ENCODE measurements around the gene KAZN.

The KAZN gene

DNA sequence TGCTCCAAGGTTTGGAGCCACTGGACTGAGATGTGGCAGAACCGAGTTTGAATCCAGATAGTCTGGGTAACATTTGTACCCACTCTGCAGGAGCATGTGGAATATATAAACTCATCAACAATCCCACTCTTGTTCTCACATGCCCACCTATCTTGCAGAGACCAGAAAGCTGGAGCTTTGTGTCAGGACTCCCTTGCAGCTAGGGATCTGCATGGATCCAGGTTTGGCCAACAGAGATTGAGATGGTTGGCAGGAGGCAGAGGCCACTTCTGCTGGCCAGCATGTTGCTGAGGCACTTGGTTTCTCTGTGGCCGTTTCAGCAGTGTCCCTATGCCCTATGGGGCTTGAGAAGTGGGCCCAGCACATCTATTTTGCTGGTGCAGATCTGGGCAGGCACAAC lies 208.3 kb downstream of the KAZN start:
- H3K4me3 ChIP-seq (ENCODE audit: low read length): peak overlapping the region; percentile 19
- no peak for DNase-seq (ENCODE audit: low read depth)
- H3K9ac ChIP-seq (ENCODE audit: low read length): no peak overlapping the region
- H3K9me3 ChIP-seq (ENCODE audit: control insufficient read depth, low read length): peaks cover 24% of the 10 kb centered on the region
- H3K36me3 ChIP-seq (ENCODE audit: control insufficient read depth, insufficient read depth, low read length, severe bottlenecking): no peaks in the 10 kb centered on the region
- H3K4me1 ChIP-seq (ENCODE audit: control insufficient read depth, insufficient read depth, low read length): peaks cover 12% of the 10 kb centered on the region
- H3K27me3 ChIP-seq (replicated peaks; ENCODE audit: control insufficient read depth, insufficient read depth, low read length): no peaks in the 10 kb centered on the region

DNA sequence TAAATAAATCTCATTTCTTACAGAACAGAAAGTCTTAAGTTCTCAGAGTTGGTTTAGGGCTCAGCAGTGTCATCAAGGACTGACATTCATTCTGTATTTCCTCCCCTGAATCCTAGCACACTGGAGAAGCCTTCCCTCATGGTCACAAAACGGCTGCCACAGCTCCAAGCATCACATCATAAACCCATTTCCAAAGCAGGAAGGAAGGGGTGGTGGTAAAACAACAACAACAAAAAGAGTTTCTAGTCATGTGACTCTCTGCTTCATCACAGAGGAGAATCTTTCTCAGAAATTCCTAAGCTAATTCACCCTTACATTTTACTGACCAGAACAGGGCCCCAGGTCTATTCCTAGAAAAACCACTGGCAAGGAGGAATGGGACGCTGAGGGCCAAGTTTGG lies 210.3 kb downstream of the KAZN start:
- no peaks in the 10 kb centered on the region for H3K36me3 ChIP-seq (ENCODE audit: control insufficient read depth, insufficient read depth, low read length, severe bottlenecking)
- DNase-seq (ENCODE audit: low read depth): no peak

DNA sequence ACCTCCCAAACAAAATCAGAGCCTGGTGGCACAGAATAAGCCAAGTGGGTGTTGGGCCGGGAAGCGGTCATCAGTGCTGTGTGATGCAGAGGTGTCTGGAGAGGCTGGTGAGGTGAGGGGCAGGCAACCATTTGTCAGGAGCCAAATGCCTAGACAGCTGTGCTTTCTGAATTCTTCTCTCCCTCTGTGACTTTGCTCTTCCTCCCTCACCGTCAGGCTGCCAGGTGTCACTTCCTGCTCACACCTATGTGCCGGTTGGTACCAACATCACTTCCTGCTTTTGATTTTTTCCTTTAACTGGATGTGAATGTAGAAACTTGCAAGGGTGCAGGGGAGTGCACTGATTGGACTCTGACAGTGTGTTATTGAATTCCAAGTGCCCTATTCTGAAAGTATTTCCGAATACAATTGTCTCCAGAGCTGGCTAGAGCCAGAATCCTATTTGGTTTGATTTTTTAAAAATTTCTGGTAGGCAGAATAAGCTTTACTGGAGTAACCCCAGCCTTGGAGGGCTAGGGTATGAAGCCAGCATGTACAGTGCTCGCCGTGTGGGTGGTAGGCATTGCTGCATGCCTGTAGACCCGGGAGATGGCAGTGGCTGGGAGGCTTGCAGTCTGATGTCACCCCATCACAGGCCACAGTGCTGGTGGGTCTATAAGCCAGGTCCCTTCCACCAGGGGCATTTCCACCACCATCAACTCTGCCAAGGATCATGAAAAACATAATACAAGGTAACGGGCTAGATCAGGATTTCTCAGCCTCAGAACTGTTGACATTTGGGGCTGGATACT lies 210.9 kb downstream of the KAZN start:
- Histone ChIP-seq H3K36me3 (ENCODE audit: control insufficient read depth, insufficient read depth, low read length, severe bottlenecking) (no peaks in the 10 kb centered on the region), H3K27me3 (replicated peaks; ENCODE audit: control insufficient read depth, insufficient read depth, low read length) (no peaks in the 10 kb centered on the region)
- DNase-seq (ENCODE audit: low read depth): no peak

More for the DNA sequence above, 210.3 kb downstream of the KAZN start:
- no peaks in the 10 kb centered on the region for H3K27me3 ChIP-seq (replicated peaks; ENCODE audit: control insufficient read depth, insufficient read depth, low read length)
- no peak overlapping the region for H3K9ac ChIP-seq (ENCODE audit: low read length)
- H3K4me3 ChIP-seq (ENCODE audit: low read length): no peak overlapping the region
- H3K9me3 ChIP-seq (ENCODE audit: control insufficient read depth, low read length): peaks cover 24% of the 10 kb centered on the region
- H3K4me1 ChIP-seq (ENCODE audit: control insufficient read depth, insufficient read depth, low read length): peaks cover 15% of the 10 kb centered on the region

DNA sequence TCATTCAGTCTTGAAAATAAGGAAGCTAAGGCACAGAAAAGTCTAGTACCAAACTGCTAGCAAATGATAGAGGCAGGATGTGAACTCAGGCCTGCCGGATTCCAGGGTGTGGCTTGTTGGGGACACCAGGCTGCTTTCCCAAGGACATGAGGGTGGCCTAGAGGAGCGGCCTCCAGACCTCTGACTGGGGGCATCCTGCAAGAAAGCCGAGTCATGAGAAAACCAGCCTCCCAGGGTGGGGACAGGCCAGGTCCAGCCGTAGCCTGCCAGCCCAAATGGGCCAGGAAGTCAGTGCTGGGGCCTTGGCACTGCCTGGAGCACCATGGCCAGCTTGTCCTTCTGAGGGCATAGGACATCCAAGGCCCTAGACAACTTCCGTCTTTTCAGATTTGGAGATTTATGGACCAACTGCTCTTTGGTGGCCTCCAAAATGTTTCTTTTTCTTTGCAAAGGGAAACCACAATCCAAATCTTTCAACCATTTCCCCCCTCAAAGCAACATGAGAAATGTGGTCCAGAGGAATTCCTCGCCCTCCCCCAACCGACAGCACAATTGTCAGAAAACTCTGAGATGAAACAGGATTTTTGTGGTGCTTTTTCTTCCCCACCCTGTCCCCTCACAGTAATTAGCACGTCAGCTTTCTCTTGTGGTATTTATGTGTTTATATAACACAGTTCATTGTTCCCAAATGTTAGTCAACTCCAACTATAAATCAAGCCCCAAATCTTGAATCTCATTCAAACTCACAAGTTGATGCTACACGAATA lies 212.3 kb downstream of the KAZN start:
- no peaks in the 10 kb centered on the region for H3K27me3 ChIP-seq (replicated peaks; ENCODE audit: control insufficient read depth, insufficient read depth, low read length)
- H3K9ac ChIP-seq (ENCODE audit: low read length): no peak overlapping the region
- H3K36me3 ChIP-seq (ENCODE audit: control insufficient read depth, insufficient read depth, low read length, severe bottlenecking): no peaks in the 10 kb centered on the region
- peaks cover 24% of the 10 kb centered on the region for H3K9me3 ChIP-seq (ENCODE audit: control insufficient read depth, low read length)
- no peak overlapping the region for H3K4me3 ChIP-seq (ENCODE audit: low read length)
- peaks cover 15% of the 10 kb centered on the region for H3K4me1 ChIP-seq (ENCODE audit: control insufficient read depth, insufficient read depth, low read length)
- peak; percentile 7 for DNase-seq (ENCODE audit: low read depth)

More for the DNA sequence above, 210.9 kb downstream of the KAZN start:
- H3K9ac ChIP-seq (ENCODE audit: low read length): no peak overlapping the region
- H3K4me1 ChIP-seq (ENCODE audit: control insufficient read depth, insufficient read depth, low read length): peaks cover 15% of the 10 kb centered on the region
- H3K9me3 ChIP-seq (ENCODE audit: control insufficient read depth, low read length): peaks cover 24% of the 10 kb centered on the region
- H3K4me3 ChIP-seq (ENCODE audit: low read length): no peak overlapping the region

DNA sequence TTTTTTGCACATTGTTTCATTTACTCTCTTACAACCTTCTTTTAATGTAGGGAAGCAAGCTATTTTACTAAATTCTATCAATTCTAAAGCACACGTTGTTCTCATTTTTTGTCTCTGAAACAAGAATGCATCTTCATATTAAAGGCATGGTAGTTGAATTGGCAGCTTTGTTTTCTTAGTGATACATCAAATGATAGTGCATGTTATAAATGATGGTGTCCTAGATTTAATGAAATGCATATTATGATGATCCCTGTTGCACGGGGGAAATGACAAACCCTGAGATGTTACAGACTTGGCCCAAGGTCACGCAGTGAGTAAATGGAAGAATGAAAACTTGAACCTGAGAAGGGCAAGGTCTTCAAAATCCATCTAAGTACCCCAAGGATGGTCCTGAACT lies 213.1 kb downstream of the KAZN start:
- DNase-seq (ENCODE audit: low read depth): no peak
- H3K36me3 ChIP-seq (ENCODE audit: control insufficient read depth, insufficient read depth, low read length, severe bottlenecking): no peaks in the 10 kb centered on the region
- peaks cover 15% of the 10 kb centered on the region for H3K4me1 ChIP-seq (ENCODE audit: control insufficient read depth, insufficient read depth, low read length)
- peaks cover 18% of the 10 kb centered on the region for H3K9me3 ChIP-seq (ENCODE audit: control insufficient read depth, low read length)
- no peaks in the 10 kb centered on the region for H3K27me3 ChIP-seq (replicated peaks; ENCODE audit: control insufficient read depth, insufficient read depth, low read length)
- no peak overlapping the region for H3K9ac ChIP-seq (ENCODE audit: low read length)
- H3K4me3 ChIP-seq (ENCODE audit: low read length): no peak overlapping the region

DNA sequence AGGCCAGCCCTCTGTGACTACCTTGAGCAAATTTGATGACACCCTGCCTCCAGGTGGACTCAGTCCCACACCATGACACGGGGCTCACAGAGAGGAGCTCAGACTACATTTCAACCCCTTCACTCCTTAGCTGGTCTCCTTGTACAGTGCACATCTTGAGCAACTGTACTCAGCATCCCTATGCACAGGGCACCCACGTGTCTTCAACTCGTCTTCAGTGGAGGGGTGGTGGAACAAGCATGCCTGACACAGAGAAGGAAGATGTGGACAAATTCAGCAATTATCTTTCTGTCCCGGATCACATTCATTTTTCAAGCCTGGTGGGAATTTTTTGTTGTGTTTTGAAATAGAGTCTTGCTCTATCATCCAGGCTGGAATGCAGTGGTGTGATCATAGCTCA lies 213.7 kb downstream of the KAZN start:
- no peaks in the 10 kb centered on the region for H3K36me3 ChIP-seq (ENCODE audit: control insufficient read depth, insufficient read depth, low read length, severe bottlenecking)
- H3K9me3 ChIP-seq (ENCODE audit: control insufficient read depth, low read length): peaks cover 12% of the 10 kb centered on the region
- no peak overlapping the region for H3K9ac ChIP-seq (ENCODE audit: low read length)
- H3K4me1 ChIP-seq (ENCODE audit: control insufficient read depth, insufficient read depth, low read length): peaks cover 15% of the 10 kb centered on the region
- no peak for DNase-seq (ENCODE audit: low read depth)
- H3K27me3 ChIP-seq (replicated peaks; ENCODE audit: control insufficient read depth, insufficient read depth, low read length): no peaks in the 10 kb centered on the region
- H3K4me3 ChIP-seq (ENCODE audit: low read length): no peak overlapping the region

DNA sequence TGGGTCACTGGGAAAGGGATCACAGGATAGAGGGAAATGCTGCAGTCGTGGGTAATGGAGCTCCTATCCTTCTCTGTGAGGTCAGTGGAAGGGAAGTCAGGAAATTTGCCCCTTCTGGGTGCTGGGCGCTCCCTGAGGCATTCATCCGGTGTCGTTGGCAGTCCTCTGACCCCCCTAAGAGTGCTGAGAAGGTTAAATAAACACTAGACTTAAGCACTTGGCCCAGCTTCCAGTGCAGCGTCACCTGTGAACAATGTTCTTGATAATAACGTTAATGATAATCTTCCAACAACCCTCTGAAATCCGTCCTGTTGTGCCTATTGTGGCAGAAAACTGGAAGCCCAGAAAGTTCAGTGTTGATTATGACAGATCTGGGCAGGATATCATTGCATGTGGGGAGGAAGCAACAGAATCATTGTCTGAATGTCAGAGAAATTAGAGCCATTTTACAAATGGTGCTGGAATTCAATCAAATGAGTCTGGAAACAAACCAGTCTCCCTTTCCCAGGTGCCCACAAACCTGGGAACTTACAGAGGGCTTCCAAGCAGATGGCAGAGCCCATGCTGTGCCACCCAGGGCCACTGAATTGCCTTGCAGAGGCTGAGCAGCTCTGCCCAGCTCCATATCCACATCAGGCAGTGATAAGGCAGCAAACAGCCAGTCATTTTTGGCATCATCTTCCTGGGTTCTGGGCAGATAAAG lies 216.8 kb downstream of the KAZN start:
- Histone ChIP-seq H3K9ac (ENCODE audit: low read length) (no peak overlapping the region), H3K9me3 (ENCODE audit: control insufficient read depth, low read length) (no peaks in the 10 kb centered on the region), H3K36me3 (ENCODE audit: control insufficient read depth, insufficient read depth, low read length, severe bottlenecking) (no peaks in the 10 kb centered on the region), H3K27me3 (replicated peaks; ENCODE audit: control insufficient read depth, insufficient read depth, low read length) (no peaks in the 10 kb centered on the region), H3K4me1 (ENCODE audit: control insufficient read depth, insufficient read depth, low read length) (peaks cover 15% of the 10 kb centered on the region), H3K4me3 (ENCODE audit: low read length) (no peak overlapping the region)
- no peak for DNase-seq (ENCODE audit: low read depth)

DNA sequence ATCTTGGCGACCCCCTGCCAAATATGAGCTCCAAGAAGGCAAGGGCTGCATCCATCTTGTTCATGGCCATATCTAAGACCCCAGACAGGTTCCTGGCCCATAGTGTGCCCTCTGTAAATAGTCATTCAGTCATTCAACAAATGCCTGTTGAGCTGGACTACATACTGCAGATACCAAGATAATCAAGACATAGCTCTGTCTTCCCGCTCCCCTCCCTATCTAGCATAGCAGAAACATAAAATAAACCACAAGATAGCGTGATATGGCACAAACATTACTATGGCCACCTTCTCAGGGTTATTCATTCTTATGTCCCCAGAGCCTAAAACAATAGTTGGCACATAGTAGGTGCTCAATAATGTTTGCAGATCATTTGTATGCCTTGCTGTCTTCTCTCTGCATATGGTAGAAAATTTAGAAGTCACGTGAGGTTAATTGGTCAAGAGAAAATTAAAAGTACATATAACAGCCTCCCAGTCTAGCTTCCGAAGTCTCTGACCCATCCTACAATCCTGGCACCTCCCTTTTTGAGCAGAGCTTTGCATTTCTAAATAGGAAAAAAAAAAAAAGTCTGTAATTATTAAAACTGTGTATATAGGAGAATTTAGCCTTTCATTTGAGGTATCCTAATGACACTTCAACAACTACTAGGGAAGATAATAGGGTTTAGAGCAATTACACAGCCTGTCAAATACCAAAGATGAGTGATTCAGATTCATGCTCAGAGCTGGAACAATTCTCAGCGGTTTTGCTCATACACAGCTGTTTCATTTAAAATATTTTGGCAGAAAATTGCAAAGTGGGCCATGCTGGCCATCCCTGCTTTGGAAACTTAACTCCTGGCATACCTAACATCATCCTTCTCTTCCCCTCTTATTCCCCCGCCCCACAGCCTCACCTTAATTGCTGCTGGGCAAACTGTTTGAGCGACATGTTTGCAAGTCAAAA lies 219.0 kb downstream of the KAZN start:
- no peaks in the 10 kb centered on the region for H3K27me3 ChIP-seq (replicated peaks; ENCODE audit: control insufficient read depth, insufficient read depth, low read length)
- H3K4me3 ChIP-seq (ENCODE audit: low read length): no peak overlapping the region
- H3K9me3 ChIP-seq (ENCODE audit: control insufficient read depth, low read length): no peaks in the 10 kb centered on the region
- H3K9ac ChIP-seq (ENCODE audit: low read length): no peak overlapping the region
- no peaks in the 10 kb centered on the region for H3K4me1 ChIP-seq (ENCODE audit: control insufficient read depth, insufficient read depth, low read length)
- peak; percentile 37 for DNase-seq (ENCODE audit: low read depth)
- H3K36me3 ChIP-seq (ENCODE audit: control insufficient read depth, insufficient read depth, low read length, severe bottlenecking): no peaks in the 10 kb centered on the region

DNA sequence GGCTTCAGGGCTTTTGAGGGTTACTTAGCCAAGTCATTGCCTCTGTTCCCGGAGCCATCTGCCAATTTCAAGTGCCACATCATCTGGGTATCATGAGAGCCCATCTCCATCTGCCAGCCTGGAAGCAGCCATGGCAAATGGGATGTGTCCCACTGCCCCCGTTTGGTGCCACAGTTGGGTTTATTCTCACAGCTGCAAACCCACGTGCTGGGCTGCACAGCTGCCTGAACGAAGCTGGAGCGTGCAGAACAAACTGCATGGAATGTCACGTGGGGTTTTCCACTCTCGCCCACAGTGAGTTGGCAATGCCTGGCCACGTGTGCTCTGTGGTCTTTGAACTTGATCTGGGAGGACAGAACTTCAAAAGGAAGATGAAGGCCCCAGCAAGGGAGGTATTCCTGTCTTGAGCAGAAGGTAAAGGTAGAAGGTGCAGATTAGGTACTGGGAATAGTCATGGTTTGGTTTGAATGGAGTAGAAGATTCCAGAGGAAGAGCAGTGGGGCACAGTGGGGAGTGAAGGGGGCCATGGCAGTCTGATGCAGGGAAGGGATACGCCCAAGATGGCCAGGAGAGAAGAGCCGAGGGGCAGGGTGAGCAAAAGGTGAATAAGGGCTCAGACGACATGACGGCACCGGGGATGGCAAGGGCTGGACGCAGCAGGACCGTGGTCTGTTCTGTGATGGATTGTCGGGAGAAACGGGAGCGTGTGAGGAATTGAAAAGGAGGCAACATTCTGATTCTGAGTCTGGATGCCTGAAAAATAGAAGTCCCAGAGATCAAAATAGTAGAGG lies 222.0 kb downstream of the KAZN start:
- Histone ChIP-seq H3K36me3 (ENCODE audit: control insufficient read depth, insufficient read depth, low read length, severe bottlenecking) (no peaks in the 10 kb centered on the region), H3K9ac (ENCODE audit: low read length) (no peak overlapping the region), H3K4me3 (ENCODE audit: low read length) (no peak overlapping the region), H3K4me1 (ENCODE audit: control insufficient read depth, insufficient read depth, low read length) (peaks cover 2% of the 10 kb centered on the region), H3K27me3 (replicated peaks; ENCODE audit: control insufficient read depth, insufficient read depth, low read length) (no peaks in the 10 kb centered on the region), H3K9me3 (ENCODE audit: control insufficient read depth, low read length) (no peaks in the 10 kb centered on the region)
- no peak for DNase-seq (ENCODE audit: low read depth)

DNA sequence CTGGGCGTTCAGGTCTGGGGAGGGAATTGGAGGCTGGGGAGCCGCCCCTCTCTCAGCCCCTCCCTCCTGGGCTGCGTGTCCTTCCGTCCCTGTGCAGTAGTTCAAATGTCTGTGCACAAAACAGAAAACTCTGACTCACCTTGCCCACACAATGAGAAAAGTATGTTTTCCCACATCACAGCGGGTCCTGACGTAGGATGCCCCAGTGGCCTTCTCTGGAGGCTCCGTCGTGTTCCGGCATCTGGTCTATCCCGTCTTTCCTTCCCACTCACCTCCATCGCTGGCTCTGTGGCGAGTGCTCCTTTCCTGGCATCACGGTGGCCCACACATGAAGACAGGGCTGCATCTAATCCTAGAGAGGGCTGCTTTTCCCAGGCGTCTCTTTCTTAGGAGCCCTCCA lies 224.0 kb downstream of the KAZN start:
- Histone ChIP-seq H3K9ac (ENCODE audit: low read length) (no peak overlapping the region), H3K4me1 (ENCODE audit: control insufficient read depth, insufficient read depth, low read length) (peaks cover 15% of the 10 kb centered on the region), H3K9me3 (ENCODE audit: control insufficient read depth, low read length) (no peaks in the 10 kb centered on the region), H3K36me3 (ENCODE audit: control insufficient read depth, insufficient read depth, low read length, severe bottlenecking) (no peaks in the 10 kb centered on the region), H3K27me3 (replicated peaks; ENCODE audit: control insufficient read depth, insufficient read depth, low read length) (no peaks in the 10 kb centered on the region), H3K4me3 (ENCODE audit: low read length) (no peak overlapping the region)
- DNase-seq (ENCODE audit: low read depth): no peak

All from adipocyte (in vitro differentiated cells).